ENCODE measurements around the gene SLC9A1. TPM values are rescaled to one million over a fixed set of nuclear protein-coding genes. Genes with fewer than 3 reads are reported as not detected.

SLC9A1 gene
- total RNA-seq, 1 experiment from 2014 or later, result 21.7 TPM

GRCh38 chr1:27201295-27201694 is 46.4 kb upstream of the SLC9A1 start:
- no peak for ATAC-seq

More at GRCh38 chr1:27201295-27201694, 46.4 kb upstream of the SLC9A1 start:
- no peak overlapping the region for H3K4me2 ChIP-seq (ENCODE audit: low read length)
- ChIA-PET POLR2A (no interaction called here), RAD21 (ENCODE audit: low non-redundant PET in 1 of 2, low total read pairs in 2 of 2, uncharacterized antibody in 2 of 2, unreplicated experiment in 2 of 2) (no interaction called here), CTCF (no interaction called here)
- H3K4me1 ChIP-seq (ENCODE audit: control insufficient read depth in 1 of 2, insufficient read depth in 2 of 2, low read length in 2 of 2), result peaks cover 0 to 8% of the 10 kb centered on the region in 2 experiments; a peak in 2 of 4 replicates
- H3K36me3 ChIP-seq (ENCODE audit: control insufficient read depth in 1 of 2, insufficient read depth in 2 of 2, low read length in 2 of 2), result no peaks in the 10 kb centered on the region
- H3K9me2 ChIP-seq (ENCODE audit: insufficient read depth), result no peaks in the 10 kb centered on the region
- no peaks in the 10 kb centered on the region for H4K20me1 ChIP-seq (ENCODE audit: insufficient read depth)
- H3K27ac ChIP-seq (ENCODE audit: low read depth, low read length), result no peak overlapping the region
- no peak overlapping the region for H3K4me3 ChIP-seq (replicated peaks in 1 of 2; ENCODE audit: low read depth in 1 of 2, low read length in 2 of 2)
- H3K79me2 ChIP-seq (ENCODE audit: insufficient read depth, low read length), result no peaks in the 10 kb centered on the region
- DNase-seq (ENCODE audit: low read depth, low spot score), result no peak
- intact Hi-C loops (cut with micrococcal nuclease), result no loop called here
- H3K9ac ChIP-seq (ENCODE audit: low read length), result no peak overlapping the region
- TF ChIP-seq FOSL1 (IDR thresholded peaks at IDR 0.05; ENCODE audit: low read depth), result no peak
- no peak for TF ChIP-seq EZH2 (IDR thresholded peaks at IDR 0.05)
- no peak for TF ChIP-seq CTCF (IDR thresholded peaks at IDR 0.05 in 2 of 3, conservative IDR thresholded peaks at IDR 0.05 in 1 of 3; ENCODE audit: borderline replicate concordance in 1 of 3, insufficient read depth in 1 of 3, low read depth in 2 of 3, low read length in 2 of 3)
- TF ChIP-seq CEBPB (IDR thresholded peaks at IDR 0.05; ENCODE audit: low read depth), result no peak
- no peak for TF ChIP-seq EGR1 (IDR thresholded peaks at IDR 0.05; ENCODE audit: low read depth)
- no peak for TF ChIP-seq ZFX (IDR thresholded peaks at IDR 0.05)
- no peak for TF ChIP-seq SRF (IDR thresholded peaks at IDR 0.05; ENCODE audit: low read depth)
- TF ChIP-seq ELF1 (IDR thresholded peaks at IDR 0.05; ENCODE audit: borderline replicate concordance, low read depth), result no peak
- no peak for TF ChIP-seq MAX (IDR thresholded peaks at IDR 0.05)
- no peak for TF ChIP-seq SIN3A (IDR thresholded peaks at IDR 0.05; ENCODE audit: low read depth)
- no peak for TF ChIP-seq ZNF274 (IDR thresholded peaks at IDR 0.05; ENCODE audit: low read depth, low read length)
- no peak for TF ChIP-seq REST (IDR thresholded peaks at IDR 0.05; ENCODE audit: low read depth)
- no peak for TF ChIP-seq EZH2phosphoT487 (IDR thresholded peaks at IDR 0.05; ENCODE audit: borderline replicate concordance)
- no peak for TF ChIP-seq CBX3 (IDR thresholded peaks at IDR 0.05; ENCODE audit: low read depth)
- no peak for TF ChIP-seq JUND (IDR thresholded peaks at IDR 0.05)
- TF ChIP-seq YY1 (IDR thresholded peaks at IDR 0.05; ENCODE audit: extremely low read depth, insufficient replicate concordance, low read depth, low read length), result no peak
- TF ChIP-seq POLR2A (IDR thresholded peaks at IDR 0.05; ENCODE audit: borderline replicate concordance, extremely low read depth, insufficient read depth, insufficient read length), result no peak
- TF ChIP-seq POLR2AphosphoS5 (IDR thresholded peaks at IDR 0.05; ENCODE audit: low read depth, low read length), result no peak
- H3K27me3 ChIP-seq (ENCODE audit: insufficient read depth, low read length), result no peaks in the 10 kb centered on the region
- no TSS peak for BruUV-seq (replicated peaks)
- H2AFZ ChIP-seq (ENCODE audit: low read depth, low read length, poor library complexity, severe bottlenecking), result no peak overlapping the region
- H3K9me3 ChIP-seq (ENCODE audit: control insufficient read depth in 1 of 2, insufficient read depth in 1 of 2, low read depth in 1 of 2, low read length in 2 of 2), result no peaks in the 10 kb centered on the region
